Activated T-cell treated with anti-CD3 and anti-CD28 coated beads, Interleukin-2, amount 50 U/mL, for 24 hours (primary cell): ENCODE data around the gene PRKACA.

Source experiments
- DNase-seq: peaks from one replicate; pipeline ENCODE4 v3.0.0-alpha.2; 2020
- H3K27ac Mint-ChIP-seq: 2 replicates; pipeline ENCODE4 v1.8.0; 2020; ENCODE audit warnings: mild to moderate bottlenecking, mixed read lengths
- H3K27me3 Mint-ChIP-seq: 2 replicates; pipeline ENCODE4 v1.8.0; 2020; ENCODE audit warnings: mixed read lengths
- H3K36me3 Mint-ChIP-seq: 2 replicates; pipeline ENCODE4 v1.8.0; 2020; ENCODE audit warnings: low read depth, mixed read lengths
- H3K4me1 Mint-ChIP-seq: 2 replicates; pipeline ENCODE4 v1.8.0; 2020; ENCODE audit warnings: low read depth, mixed read lengths
- H3K4me3 Mint-ChIP-seq: 2 replicates; pipeline ENCODE4 v1.8.0; 2020; ENCODE audit warnings: mild to moderate bottlenecking, moderate library complexity, mixed read lengths
- H3K9me3 Mint-ChIP-seq: 2 replicates; pipeline ENCODE4 v1.8.0; 2020; ENCODE audit warnings: mixed read lengths

Gene PRKACA

GRCh38 chr19:14138576-14139265, 21.2 kb upstream of the PRKACA start:
- peaks cover 33% of the 10 kb centered on the region for H3K36me3 Mint-ChIP-seq
- no peak for DNase-seq
- H3K9me3 Mint-ChIP-seq: no peaks in the 10 kb centered on the region
- peak overlapping the region; percentile 52 for H3K27ac Mint-ChIP-seq
- H3K27me3 Mint-ChIP-seq: no peaks in the 10 kb centered on the region
- H3K4me3 Mint-ChIP-seq: peak overlapping the region; percentile 89
- H3K4me1 Mint-ChIP-seq: peaks cover 53% of the 10 kb centered on the region

GRCh38 chr19:14136509-14137281, 19.1 kb upstream of the PRKACA start, which contains the start of gene ASF1B:
Gene ASF1B (minus strand): TSS chr19:14136589. CDS start chr19:14136456, 133 bp downstream.
- Mint-ChIP-seq H3K4me1 (peaks cover 41% of the 10 kb centered on the region), H3K4me3 (peak within 1 kb of the TSS; percentile 89), H3K27ac (peak within 1 kb of the TSS; percentile 98), H3K36me3 (peaks cover 46% of the 10 kb centered on the region), H3K27me3 (no peaks in the 10 kb centered on the region), H3K9me3 (no peaks in the 10 kb centered on the region)
- DNase-seq: peak; percentile 97

GRCh38 chr19:14135985-14136508, 18.5 kb upstream of the PRKACA start:
- peaks cover 35% of the 10 kb centered on the region for H3K4me1 Mint-ChIP-seq
- no peaks in the 10 kb centered on the region for H3K9me3 Mint-ChIP-seq
- peaks cover 46% of the 10 kb centered on the region for H3K36me3 Mint-ChIP-seq
- peak overlapping the region; percentile 98 for H3K27ac Mint-ChIP-seq
- peak overlapping the region; percentile 89 for H3K4me3 Mint-ChIP-seq
- no peak for DNase-seq
- H3K27me3 Mint-ChIP-seq: no peaks in the 10 kb centered on the region

- DNase-seq: no peak
- Mint-ChIP-seq H3K9me3 (no peaks in the 10 kb centered on the region), H3K27me3 (no peaks in the 10 kb centered on the region), H3K36me3 (peaks cover 45% of the 10 kb centered on the region), H3K4me3 (peak overlapping the region; percentile 89), H3K4me1 (peaks cover 32% of the 10 kb centered on the region), H3K27ac (peak overlapping the region; percentile 98)
Measured at GRCh38 chr19:14135355-14135754, 17.8 kb upstream of the PRKACA start.

- Mint-ChIP-seq H3K4me1 (no peaks in the 10 kb centered on the region), H3K27ac (no peak overlapping the region), H3K9me3 (no peaks in the 10 kb centered on the region), H3K4me3 (no peak overlapping the region), H3K36me3 (peaks cover 57% of the 10 kb centered on the region), H3K27me3 (no peaks in the 10 kb centered on the region)
- no peak for DNase-seq
Measured at GRCh38 chr19:14127929-14128509, 10.5 kb upstream of the PRKACA start.

- no peak for DNase-seq
- Mint-ChIP-seq H3K27ac (no peak overlapping the region), H3K4me1 (no peaks in the 10 kb centered on the region), H3K4me3 (no peak overlapping the region), H3K27me3 (no peaks in the 10 kb centered on the region), H3K36me3 (peaks cover 59% of the 10 kb centered on the region), H3K9me3 (no peaks in the 10 kb centered on the region)
Measured at GRCh38 chr19:14127176-14127575, 9.6 kb upstream of the PRKACA start.

- no peaks in the 10 kb centered on the region for H3K27me3 Mint-ChIP-seq
- H3K27ac Mint-ChIP-seq: no peak overlapping the region
- peaks cover 62% of the 10 kb centered on the region for H3K36me3 Mint-ChIP-seq
- H3K4me3 Mint-ChIP-seq: no peak overlapping the region
- H3K9me3 Mint-ChIP-seq: no peaks in the 10 kb centered on the region
- DNase-seq: no peak
- peaks cover 9% of the 10 kb centered on the region for H3K4me1 Mint-ChIP-seq
Measured at GRCh38 chr19:14122924-14123323, 5.4 kb upstream of the PRKACA start.

GRCh38 chr19:14120497-14120780, 2.9 kb upstream of the PRKACA start:
- Mint-ChIP-seq H3K36me3 (peaks cover 46% of the 10 kb centered on the region), H3K27me3 (no peaks in the 10 kb centered on the region), H3K27ac (peak overlapping the region; percentile 3), H3K9me3 (no peaks in the 10 kb centered on the region), H3K4me3 (no peak overlapping the region), H3K4me1 (peaks cover 24% of the 10 kb centered on the region)
- no peak for DNase-seq

GRCh38 chr19:14119644-14120496, 2.3 kb upstream of the PRKACA start:
- Mint-ChIP-seq H3K4me1 (peaks cover 29% of the 10 kb centered on the region), H3K27me3 (no peaks in the 10 kb centered on the region), H3K4me3 (no peak overlapping the region), H3K27ac (peak overlapping the region; percentile 3), H3K9me3 (no peaks in the 10 kb centered on the region), H3K36me3 (peaks cover 40% of the 10 kb centered on the region)
- no peak for DNase-seq

- DNase-seq: no peak
- peaks cover 33% of the 10 kb centered on the region for H3K36me3 Mint-ChIP-seq
- peak overlapping the region; percentile 81 for H3K4me3 Mint-ChIP-seq
- H3K4me1 Mint-ChIP-seq: peaks cover 32% of the 10 kb centered on the region
- peak overlapping the region; percentile 90 for H3K27ac Mint-ChIP-seq
- no peaks in the 10 kb centered on the region for H3K9me3 Mint-ChIP-seq
- H3K27me3 Mint-ChIP-seq: no peaks in the 10 kb centered on the region
Measured at GRCh38 chr19:14119146-14119545, 1.6 kb upstream of the PRKACA start.

- H3K9me3 Mint-ChIP-seq: no peaks in the 10 kb centered on the region
- H3K27ac Mint-ChIP-seq: peak overlapping the region; percentile 90
- H3K36me3 Mint-ChIP-seq: peaks cover 29% of the 10 kb centered on the region
- peaks cover 39% of the 10 kb centered on the region for H3K4me1 Mint-ChIP-seq
- DNase-seq: peak; percentile 60
- H3K27me3 Mint-ChIP-seq: no peaks in the 10 kb centered on the region
- peak overlapping the region; percentile 81 for H3K4me3 Mint-ChIP-seq
Measured at GRCh38 chr19:14118165-14119051, 846 bp upstream of the PRKACA start.

GRCh38 chr19:14116918-14117578, 514 bp downstream of the PRKACA start:
- peak overlapping the region; percentile 75 for H3K27ac Mint-ChIP-seq
- peaks cover 20% of the 10 kb centered on the region for H3K36me3 Mint-ChIP-seq
- no peaks in the 10 kb centered on the region for H3K9me3 Mint-ChIP-seq
- H3K27me3 Mint-ChIP-seq: no peaks in the 10 kb centered on the region
- DNase-seq: no peak
- peak overlapping the region; percentile 81 for H3K4me3 Mint-ChIP-seq
- H3K4me1 Mint-ChIP-seq: peaks cover 50% of the 10 kb centered on the region

- Mint-ChIP-seq H3K36me3 (peaks cover 18% of the 10 kb centered on the region), H3K27me3 (no peaks in the 10 kb centered on the region), H3K27ac (peak overlapping the region; percentile 75), H3K4me3 (peak overlapping the region; percentile 81), H3K9me3 (no peaks in the 10 kb centered on the region), H3K4me1 (peaks cover 55% of the 10 kb centered on the region)
- no peak for DNase-seq
Measured at GRCh38 chr19:14116525-14116917, 1.0 kb downstream of the PRKACA start.
